Esophagus muscularis mucosa (tissue), 3 donors: ENCODE measurements around the gene DPYSL4.

Experiments used
- CTCF ChIP-seq, 3 experiments: fragments of 200-600 bp in 2 of 3; fragments of 450-650 bp in 1 of 3; sonication (generic) in 2 of 3; IDR thresholded peaks; one replicate each; pipeline ENCODE4 v1.5.1; 2017 to 2019; ENCODE audit warnings: antibody characterized with exemption in 3 of 3, mild to moderate bottlenecking in 2 of 3, moderate library complexity in 1 of 3
- POLR2AphosphoS5 ChIP-seq, 2 donors: sonication (generic); formaldehyde crosslinking; IDR thresholded peaks; one replicate each; pipeline ENCODE4 v1.6.1; 2017; ENCODE audit warnings: antibody characterized with exemption in 2 of 2

- no peak for TF ChIP-seq CTCF (IDR thresholded peaks at IDR 0.05)
- no peak for TF ChIP-seq POLR2AphosphoS5 (IDR thresholded peaks at IDR 0.05)
These were observed 29.6 kb upstream of the DPYSL4 start for GRCh38 chr10:132157101-132157500.
